ENCODE results near the gene ADARB2. TPM values are rescaled to one million over a fixed set of nuclear protein-coding genes. Genes with fewer than 3 reads are reported as not detected.
"Not testable (repeated sequence)": the region's sequence is repeated elsewhere in the genome, so short reads cannot be mapped to it uniquely, and the experiment has no call there.

ADARB2 gene
- total RNA-seq, 1 donor from 2014 or later, result under 0.01 TPM

DNA sequence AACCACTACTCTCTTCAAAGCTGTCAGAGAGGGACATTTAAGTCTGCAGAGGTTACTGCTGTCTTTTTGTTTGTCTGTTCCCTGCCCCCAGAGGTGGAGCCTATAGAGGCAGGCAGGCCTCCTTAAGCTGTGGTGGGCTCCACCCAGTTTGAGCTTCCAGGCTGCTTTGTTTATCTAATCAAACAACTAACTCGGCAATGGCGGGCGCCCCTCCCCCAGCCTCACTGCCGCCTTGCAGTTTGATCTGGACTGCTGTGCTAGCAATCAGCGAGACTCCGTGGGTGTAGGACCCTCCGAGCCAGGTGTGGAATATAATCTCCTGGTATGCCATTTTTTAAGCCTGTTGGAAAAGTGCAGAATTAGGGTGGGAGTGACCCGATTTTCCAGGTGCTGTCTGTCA lies 510.4 kb downstream of the ADARB2 start:
- not testable (repeated sequence) for H3K27ac ChIP-seq (ENCODE audit: low read depth, low read length); H3K36me3 ChIP-seq (ENCODE audit: control insufficient read depth in 3 of 3, insufficient read depth in 3 of 3, low read length in 3 of 3); H3K9ac ChIP-seq (ENCODE audit: low read depth in 1 of 3, low read length in 3 of 3)

DNA sequence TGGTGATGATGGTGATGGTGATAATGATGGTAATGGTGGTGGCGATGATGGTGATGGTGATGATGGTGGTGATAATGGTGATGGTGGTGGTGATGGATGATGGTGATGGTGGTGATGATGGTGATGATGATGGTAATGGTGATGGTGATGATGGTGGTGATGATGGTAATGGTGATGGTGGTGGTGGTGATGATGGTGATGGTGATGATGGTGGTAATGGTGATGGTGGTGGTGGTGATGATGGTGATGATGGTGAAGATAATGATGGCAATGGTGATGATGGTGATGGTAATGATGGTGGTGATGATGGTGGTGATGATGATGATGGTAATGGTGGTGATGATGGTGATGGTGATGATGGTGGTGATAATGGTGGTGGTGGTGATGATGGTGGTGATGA lies 517.5 kb downstream of the ADARB2 start:
- not testable (repeated sequence) for H3K9me3 ChIP-seq (ENCODE audit: control insufficient read depth in 3 of 3, low read length in 3 of 3); H3K27me3 ChIP-seq (ENCODE audit: control insufficient read depth in 3 of 3, insufficient read depth in 3 of 3, low read length in 3 of 3); H3K27ac ChIP-seq (ENCODE audit: low read depth, low read length); H3K9ac ChIP-seq (ENCODE audit: low read depth in 1 of 3, low read length in 3 of 3); H3K4me1 ChIP-seq (ENCODE audit: control insufficient read depth in 3 of 3, insufficient read depth in 3 of 3, low read length in 3 of 3); H3K36me3 ChIP-seq (ENCODE audit: control insufficient read depth in 3 of 3, insufficient read depth in 3 of 3, low read length in 3 of 3); H3K4me3 ChIP-seq (ENCODE audit: low read length in 3 of 3)

More for the DNA sequence above, 510.4 kb downstream of the ADARB2 start:
- not testable (repeated sequence) for H3K4me3 ChIP-seq (ENCODE audit: low read length in 3 of 3); H3K27me3 ChIP-seq (ENCODE audit: control insufficient read depth in 3 of 3, insufficient read depth in 3 of 3, low read length in 3 of 3); H3K4me1 ChIP-seq (ENCODE audit: control insufficient read depth in 3 of 3, insufficient read depth in 3 of 3, low read length in 3 of 3); H3K9me3 ChIP-seq (ENCODE audit: control insufficient read depth in 3 of 3, low read length in 3 of 3)

DNA sequence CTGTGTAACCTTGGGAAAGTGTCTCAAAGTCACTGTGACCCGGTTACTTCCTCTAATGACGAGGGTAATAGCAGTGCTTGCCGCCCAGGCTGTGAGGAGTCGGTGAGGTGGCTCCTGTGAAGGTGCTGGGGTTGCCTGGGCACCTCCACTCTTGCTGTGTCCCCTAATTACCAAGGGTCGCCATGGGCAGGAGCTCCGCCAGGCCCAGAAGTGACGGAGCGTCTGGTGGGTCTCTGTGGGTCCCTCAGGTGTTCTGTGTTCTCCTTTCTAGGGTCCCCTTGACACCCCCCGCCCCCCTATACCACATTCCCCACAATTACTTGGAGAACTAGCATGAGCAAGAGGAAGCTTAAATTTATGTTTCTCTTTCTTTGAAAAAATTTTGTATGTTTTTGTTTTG lies 519.7 kb downstream of the ADARB2 start:
- no peak overlapping the region for H3K4me3 ChIP-seq (ENCODE audit: low read length in 3 of 3)
- no peak overlapping the region for H3K27ac ChIP-seq (ENCODE audit: low read depth, low read length)
- H3K4me1 ChIP-seq (ENCODE audit: control insufficient read depth in 3 of 3, insufficient read depth in 3 of 3, low read length in 3 of 3), result no peaks in the 10 kb centered on the region
- H3K9ac ChIP-seq (ENCODE audit: low read depth in 1 of 3, low read length in 3 of 3), result no peak overlapping the region
- peaks cover 0 to 7% (median 0%) of the 10 kb centered on the region in 3 donors for H3K9me3 ChIP-seq (ENCODE audit: control insufficient read depth in 3 of 3, low read length in 3 of 3)
- peaks cover 4 to 9% (median 5%) of the 10 kb centered on the region in 3 donors for H3K27me3 ChIP-seq (ENCODE audit: control insufficient read depth in 3 of 3, insufficient read depth in 3 of 3, low read length in 3 of 3)
- no peaks in the 10 kb centered on the region for H3K36me3 ChIP-seq (ENCODE audit: control insufficient read depth in 3 of 3, insufficient read depth in 3 of 3, low read length in 3 of 3)

DNA sequence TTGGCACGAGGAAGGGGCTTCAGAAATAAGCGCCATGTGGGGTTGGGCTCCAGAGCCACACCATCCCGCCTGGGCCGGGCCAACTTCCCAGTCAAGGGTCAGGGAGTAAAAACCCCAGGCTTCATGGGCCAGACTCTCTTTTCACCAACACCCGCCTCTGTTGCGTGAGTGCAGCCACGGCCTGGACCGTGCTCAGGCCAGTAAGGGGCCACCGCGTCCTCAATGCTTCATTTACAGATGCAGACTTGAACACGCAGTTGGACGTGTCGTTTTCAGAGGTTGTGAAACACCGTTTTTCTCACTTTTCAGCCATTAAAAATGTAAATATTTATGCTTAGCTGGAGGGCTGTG lies 520.1 kb downstream of the ADARB2 start:
- Histone ChIP-seq H3K36me3 (ENCODE audit: control insufficient read depth in 3 of 3, insufficient read depth in 3 of 3, low read length in 3 of 3) (no peaks in the 10 kb centered on the region), H3K9ac (ENCODE audit: low read depth in 1 of 3, low read length in 3 of 3) (no peak overlapping the region), H3K4me3 (ENCODE audit: low read length in 3 of 3) (no peak overlapping the region), H3K27me3 (ENCODE audit: control insufficient read depth in 3 of 3, insufficient read depth in 3 of 3, low read length in 3 of 3) (peaks cover 5 to 14% (median 9%) of the 10 kb centered on the region in 3 donors), H3K9me3 (ENCODE audit: control insufficient read depth in 3 of 3, low read length in 3 of 3) (peaks cover 0 to 7% (median 0%) of the 10 kb centered on the region in 3 donors), H3K27ac (ENCODE audit: low read depth, low read length) (no peak overlapping the region), H3K4me1 (ENCODE audit: control insufficient read depth in 3 of 3, insufficient read depth in 3 of 3, low read length in 3 of 3) (no peaks in the 10 kb centered on the region)

DNA sequence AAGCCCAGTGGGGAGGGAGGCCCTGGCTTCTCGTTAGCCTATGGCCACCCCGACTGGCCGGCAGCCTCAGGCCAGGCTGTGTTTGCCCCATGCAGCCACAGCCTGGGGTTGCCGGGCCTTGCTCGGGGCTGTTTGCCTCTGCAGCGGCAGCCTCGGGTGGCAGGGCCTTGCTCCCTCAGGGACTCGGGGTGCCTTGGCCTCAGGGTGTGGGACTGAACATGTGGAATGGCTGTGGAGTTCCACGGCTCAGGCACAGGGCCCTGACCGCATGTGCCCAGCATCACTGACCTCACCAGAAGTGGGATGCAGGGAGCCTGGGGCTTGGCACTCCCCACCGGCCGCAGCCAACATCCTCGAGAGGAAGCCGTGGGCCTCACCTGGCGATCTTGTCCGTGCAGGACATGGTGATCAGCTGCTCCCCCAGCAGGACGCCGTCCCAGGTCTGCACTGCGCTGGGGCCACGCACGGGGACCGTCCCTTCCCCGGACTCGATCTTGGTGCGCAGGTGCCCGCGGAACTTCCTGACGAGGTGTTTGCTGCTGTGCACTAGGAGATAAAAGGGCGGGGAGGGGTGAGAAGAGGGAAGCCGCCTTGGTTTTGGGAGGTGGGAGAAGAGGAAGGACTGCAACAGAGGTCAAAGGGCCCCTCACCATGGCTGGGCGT lies 520.6 kb downstream of the ADARB2 start:
- Histone ChIP-seq H3K36me3 (ENCODE audit: control insufficient read depth in 3 of 3, insufficient read depth in 3 of 3, low read length in 3 of 3) (no peaks in the 10 kb centered on the region), H3K27me3 (ENCODE audit: control insufficient read depth in 3 of 3, insufficient read depth in 3 of 3, low read length in 3 of 3) (peaks cover 5 to 15% (median 11%) of the 10 kb centered on the region in 3 donors), H3K9me3 (ENCODE audit: control insufficient read depth in 3 of 3, low read length in 3 of 3) (peaks cover 0 to 7% (median 0%) of the 10 kb centered on the region in 3 donors), H3K9ac (ENCODE audit: low read depth in 1 of 3, low read length in 3 of 3) (no peak overlapping the region), H3K4me3 (ENCODE audit: low read length in 3 of 3) (no peak overlapping the region), H3K4me1 (ENCODE audit: control insufficient read depth in 3 of 3, insufficient read depth in 3 of 3, low read length in 3 of 3) (no peaks in the 10 kb centered on the region), H3K27ac (ENCODE audit: low read depth, low read length) (no peak overlapping the region)

DNA sequence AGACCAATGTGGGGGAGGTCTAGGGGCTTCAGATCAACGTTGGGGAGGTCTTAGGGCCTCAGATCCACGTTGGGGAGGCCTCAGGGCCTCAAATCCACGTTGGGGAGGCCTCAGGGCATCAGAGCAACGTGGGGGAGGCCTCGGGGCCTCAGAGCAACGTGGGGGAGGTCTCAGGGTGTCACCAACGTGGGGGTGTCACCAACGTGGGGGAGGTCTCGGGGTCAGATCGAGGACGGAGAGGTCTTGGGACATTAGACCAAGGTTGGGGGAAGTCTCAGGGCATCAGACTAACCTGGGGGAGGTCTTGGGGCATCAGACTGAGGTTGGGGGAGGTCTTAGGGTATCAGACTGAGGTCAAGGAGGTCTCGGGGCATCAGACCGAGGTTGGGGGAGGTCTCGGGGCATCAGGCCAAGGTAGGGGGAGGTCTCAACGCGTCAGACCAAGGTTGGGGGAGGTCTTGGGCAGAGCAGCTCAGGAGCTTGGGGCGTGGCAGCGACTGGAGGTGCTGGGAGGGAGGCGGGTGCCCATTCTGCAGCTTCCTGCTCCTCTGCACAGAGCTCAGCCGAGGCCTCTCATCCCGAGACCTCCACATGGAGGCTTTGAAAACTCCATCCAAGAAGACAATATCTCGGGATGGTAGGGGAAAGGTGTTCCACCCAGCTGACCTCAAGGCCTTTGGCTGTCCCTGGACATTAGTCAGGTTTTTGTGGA lies 521.3 kb downstream of the ADARB2 start:
- H3K27ac ChIP-seq (ENCODE audit: low read depth, low read length), result no peak overlapping the region
- no peak overlapping the region for H3K9ac ChIP-seq (ENCODE audit: low read depth in 1 of 3, low read length in 3 of 3)
- H3K4me1 ChIP-seq (ENCODE audit: control insufficient read depth in 3 of 3, insufficient read depth in 3 of 3, low read length in 3 of 3), result no peaks in the 10 kb centered on the region
- no peaks in the 10 kb centered on the region for H3K36me3 ChIP-seq (ENCODE audit: control insufficient read depth in 3 of 3, insufficient read depth in 3 of 3, low read length in 3 of 3)
- H3K9me3 ChIP-seq (ENCODE audit: control insufficient read depth in 3 of 3, low read length in 3 of 3), result peaks cover 0 to 7% (median 0%) of the 10 kb centered on the region in 3 donors
- H3K4me3 ChIP-seq (ENCODE audit: low read length in 3 of 3), result no peak overlapping the region
- peaks cover 5 to 15% (median 11%) of the 10 kb centered on the region in 3 donors for H3K27me3 ChIP-seq (ENCODE audit: control insufficient read depth in 3 of 3, insufficient read depth in 3 of 3, low read length in 3 of 3)

DNA sequence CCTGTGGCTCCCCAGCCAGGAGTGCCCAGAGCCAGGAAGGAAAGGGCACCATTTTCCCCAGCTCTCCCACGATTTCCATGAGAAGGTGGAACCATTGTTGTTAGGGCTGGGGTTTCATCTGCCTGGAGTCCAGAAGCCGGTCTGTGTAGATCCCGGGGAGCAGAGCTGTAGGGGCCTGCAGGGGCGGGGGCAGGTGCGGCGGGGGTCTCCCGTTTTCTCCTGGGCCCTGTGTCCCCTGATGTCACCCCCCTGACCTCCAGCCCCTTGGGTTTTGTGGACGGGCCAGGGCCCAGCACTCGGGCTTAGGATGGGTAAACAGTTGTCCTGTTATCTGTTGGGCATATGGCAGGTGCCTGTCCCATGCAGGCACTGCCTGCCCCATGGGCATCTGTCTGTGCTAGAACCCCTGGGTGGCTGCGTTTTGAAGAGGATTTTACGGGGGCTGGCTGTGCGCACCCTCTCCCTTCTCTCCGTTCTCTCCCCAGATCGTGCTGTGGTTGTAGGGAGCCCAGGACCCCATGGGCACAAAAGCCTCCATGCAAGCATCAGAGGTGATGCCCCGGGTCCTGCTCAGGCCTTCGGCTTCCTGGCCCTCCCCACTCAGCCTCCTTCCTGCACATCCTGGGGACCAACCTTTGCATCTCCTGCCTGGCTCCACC lies 522.3 kb downstream of the ADARB2 start:
- Histone ChIP-seq H3K27me3 (ENCODE audit: control insufficient read depth in 3 of 3, insufficient read depth in 3 of 3, low read length in 3 of 3) (peaks cover 5 to 19% (median 11%) of the 10 kb centered on the region in 3 donors), H3K9me3 (ENCODE audit: control insufficient read depth in 3 of 3, low read length in 3 of 3) (peaks cover 0 to 5% (median 0%) of the 10 kb centered on the region in 3 donors), H3K36me3 (ENCODE audit: control insufficient read depth in 3 of 3, insufficient read depth in 3 of 3, low read length in 3 of 3) (no peaks in the 10 kb centered on the region), H3K27ac (ENCODE audit: low read depth, low read length) (no peak overlapping the region), H3K4me1 (ENCODE audit: control insufficient read depth in 3 of 3, insufficient read depth in 3 of 3, low read length in 3 of 3) (no peaks in the 10 kb centered on the region), H3K9ac (ENCODE audit: low read depth in 1 of 3, low read length in 3 of 3) (no peak overlapping the region), H3K4me3 (ENCODE audit: low read length in 3 of 3) (no peak overlapping the region)

DNA sequence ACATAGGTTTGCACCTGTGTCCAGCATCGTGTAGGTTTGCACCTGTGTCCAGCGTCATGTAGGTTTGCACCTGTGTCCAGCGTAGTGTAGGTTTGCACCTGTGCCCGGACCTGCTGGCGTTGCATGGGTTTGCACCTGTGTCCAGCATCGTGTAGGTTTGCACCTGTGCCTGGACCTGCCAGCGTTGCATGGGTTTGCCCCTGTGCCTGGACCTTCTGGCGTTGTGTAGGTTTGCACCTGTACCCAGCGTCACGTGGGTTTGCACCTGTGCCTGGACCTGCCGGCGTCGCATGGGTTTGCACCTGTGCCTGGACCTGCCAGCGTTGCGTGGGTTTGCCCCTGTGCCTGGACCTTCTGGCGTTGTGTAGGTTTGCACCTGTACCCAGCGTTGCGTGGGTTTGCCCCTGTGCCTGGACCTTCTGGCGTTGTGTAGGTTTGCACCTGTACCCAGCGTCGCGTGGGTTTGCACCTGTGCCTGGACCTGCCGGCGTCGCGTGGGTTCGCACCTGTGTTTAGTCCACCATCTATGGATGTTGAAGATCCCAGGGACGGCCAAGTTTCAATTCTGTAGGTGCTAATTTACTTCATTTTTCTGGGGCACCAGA lies 523.2 kb downstream of the ADARB2 start:
- no peak overlapping the region for H3K27ac ChIP-seq (ENCODE audit: low read depth, low read length)
- H3K4me1 ChIP-seq (ENCODE audit: control insufficient read depth in 3 of 3, insufficient read depth in 3 of 3, low read length in 3 of 3), result no peaks in the 10 kb centered on the region
- H3K9me3 ChIP-seq (ENCODE audit: control insufficient read depth in 3 of 3, low read length in 3 of 3), result peaks cover 0 to 3% (median 0%) of the 10 kb centered on the region in 3 donors
- H3K36me3 ChIP-seq (ENCODE audit: control insufficient read depth in 3 of 3, insufficient read depth in 3 of 3, low read length in 3 of 3), result no peaks in the 10 kb centered on the region
- H3K4me3 ChIP-seq (ENCODE audit: low read length in 3 of 3), result no peak overlapping the region
- H3K9ac ChIP-seq (ENCODE audit: low read depth in 1 of 3, low read length in 3 of 3), result no peak overlapping the region
- H3K27me3 ChIP-seq (ENCODE audit: control insufficient read depth in 3 of 3, insufficient read depth in 3 of 3, low read length in 3 of 3), result peaks cover 8 to 22% (median 16%) of the 10 kb centered on the region in 3 donors

DNA sequence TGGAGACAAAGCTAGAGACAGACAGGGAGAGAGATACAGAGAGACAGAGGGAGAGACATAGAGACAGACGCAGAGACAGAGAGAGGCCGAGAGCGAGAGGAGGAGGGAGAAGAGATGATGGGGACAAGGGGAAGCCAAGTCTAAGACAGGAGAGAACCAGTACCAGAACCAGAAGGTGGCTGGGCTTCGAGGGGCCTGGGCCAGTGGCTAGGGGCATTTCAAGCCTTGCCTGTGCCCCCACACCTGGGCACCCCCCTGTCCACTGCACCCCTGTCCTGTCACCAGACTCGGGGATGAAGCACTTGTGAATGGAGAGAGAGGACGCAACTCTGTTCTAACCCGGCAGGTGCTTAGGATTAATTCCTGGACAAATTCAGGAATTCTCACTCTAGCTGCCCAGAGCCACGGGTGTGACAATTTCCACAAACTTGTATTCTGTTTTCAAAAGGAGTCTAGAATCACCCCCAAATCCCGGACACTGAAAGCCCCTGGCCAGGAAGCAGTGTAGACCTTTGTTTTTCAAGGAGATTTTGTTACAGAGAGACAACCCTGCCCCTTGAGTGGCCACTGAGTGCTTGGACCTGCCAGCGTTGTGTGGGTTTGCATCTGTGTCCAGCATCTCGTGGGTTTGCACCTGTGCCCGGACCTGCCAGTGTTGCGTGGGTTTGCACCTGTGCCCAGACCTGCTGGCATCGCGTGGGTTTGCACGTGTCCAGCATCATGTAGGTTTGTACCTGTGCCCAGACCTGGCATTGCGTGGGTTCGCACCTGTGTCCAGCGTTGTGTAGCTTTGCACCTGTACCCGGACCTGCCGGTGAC lies 523.9 kb downstream of the ADARB2 start:
- Histone ChIP-seq H3K4me1 (ENCODE audit: control insufficient read depth in 3 of 3, insufficient read depth in 3 of 3, low read length in 3 of 3) (no peaks in the 10 kb centered on the region), H3K27ac (ENCODE audit: low read depth, low read length) (no peak overlapping the region), H3K4me3 (ENCODE audit: low read length in 3 of 3) (no peak overlapping the region), H3K36me3 (ENCODE audit: control insufficient read depth in 3 of 3, insufficient read depth in 3 of 3, low read length in 3 of 3) (no peaks in the 10 kb centered on the region), H3K27me3 (ENCODE audit: control insufficient read depth in 3 of 3, insufficient read depth in 3 of 3, low read length in 3 of 3) (peaks cover 8 to 22% (median 20%) of the 10 kb centered on the region in 3 donors), H3K9ac (ENCODE audit: low read depth in 1 of 3, low read length in 3 of 3) (no peak overlapping the region), H3K9me3 (ENCODE audit: control insufficient read depth in 3 of 3, low read length in 3 of 3) (peaks cover 0 to 3% (median 0%) of the 10 kb centered on the region in 3 donors)

All from skeletal muscle tissue (tissue), 4 donors.